Islet of Langerhans (tissue), 1 donor: Measurements from ENCODE around the gene KRT86.
"Not testable (repeated sequence)": the region's sequence is repeated elsewhere in the genome, so short reads cannot be mapped to it uniquely, and the experiment has no call there.

ENCODE experiments used
- FAIRE-seq: peaks from one replicate; lab custom pipeline; 2011; peaks lifted over from hg19 to GRCh38; lab: Jason Lieb, UNC

KRT86 gene

GRCh38 chr12:52270541-52271070, 3.8 kb upstream of the KRT86 start:
- no peak for FAIRE-seq

GRCh38 chr12:52271158-52271557, 3.3 kb upstream of the KRT86 start:
- FAIRE-seq: no peak

GRCh38 chr12:52275686-52276085, 1.2 kb downstream of the KRT86 start:
- no peak for FAIRE-seq

- FAIRE-seq: no peak
These were observed 3.2 kb downstream of the KRT86 start for GRCh38 chr12:52277486-52278245.

- FAIRE-seq: no peak
These were observed 4.4 kb downstream of the KRT86 start for GRCh38 chr12:52278575-52279421.

- FAIRE-seq: no peak
These were observed 5.2 kb downstream of the KRT86 start for GRCh38 chr12:52279422-52280318.

- no peak for FAIRE-seq
These were observed 5.9 kb downstream of the KRT86 start for GRCh38 chr12:52280319-52280795.

GRCh38 chr12:52280796-52281560, 6.5 kb downstream of the KRT86 start:
- FAIRE-seq: no peak

GRCh38 chr12:52284562-52285171, 10.2 kb downstream of the KRT86 start:
- FAIRE-seq: no peak

- no peak for FAIRE-seq
These were observed 10.8 kb downstream of the KRT86 start for GRCh38 chr12:52285172-52285745.

- no peak for FAIRE-seq
These were observed 11.5 kb downstream of the KRT86 start for GRCh38 chr12:52285851-52286530.

- not testable (repeated sequence) for FAIRE-seq
These were observed 12.7 kb downstream of the KRT86 start for GRCh38 chr12:52286857-52287785.

- FAIRE-seq: not testable (repeated sequence)
These were observed 13.7 kb downstream of the KRT86 start for GRCh38 chr12:52287816-52288805.

GRCh38 chr12:52290483-52291134, 16.2 kb downstream of the KRT86 start:
- FAIRE-seq: not testable (repeated sequence)

- FAIRE-seq: no peak
These were observed 17.0 kb downstream of the KRT86 start, which contains the start of gene KRT81 for GRCh38 chr12:52291267-52291935. Gene KRT81 (minus strand): TSS chr12:52291534. CDS start chr12:52291465, 69 bp downstream.

- FAIRE-seq: no peak
These were observed 19.5 kb downstream of the KRT86 start for GRCh38 chr12:52293926-52294325.
